Sigmoid colon (tissue), 7 donors: ENCODE data around the gene EARS2. TPM values are rescaled to one million over a fixed set of nuclear protein-coding genes. Genes with fewer than 3 reads are reported as not detected.

Source experiments
- DNase-seq: peaks from one replicate; pipeline ENCODE4 v3.0.0-alpha.2; 2019
- H3K27ac ChIP-seq, 4 donors: fragments of 200-600 bp; sonication (generic); one replicate each; pipeline ENCODE4 v1.5.1; 2016 to 2019; ENCODE audit warnings: mild to moderate bottlenecking in 1 of 4
- H3K27me3 ChIP-seq, 3 donors: fragments of 200-600 bp; sonication (generic); one replicate each; pipeline ENCODE4 v1.5.1; 2019; ENCODE audit warnings: mild to moderate bottlenecking in 1 of 3
- H3K36me3 ChIP-seq, 4 donors: fragments of 200-600 bp; sonication (generic); one replicate each; pipeline ENCODE4 v1.5.1; 2016 to 2019
- H3K4me1 ChIP-seq, 4 donors: fragments of 200-600 bp; sonication (generic); one replicate each; pipeline ENCODE4 v1.5.1; 2017 to 2019
- H3K4me3 ChIP-seq, 4 donors: fragments of 200-600 bp; sonication (generic); one replicate each; pipeline ENCODE4 v1.5.1; 2017 to 2019; ENCODE audit warnings: mild to moderate bottlenecking in 2 of 4, moderate library complexity in 1 of 4
- H3K9me3 ChIP-seq, 4 donors: fragments of 200-600 bp in 3 of 4; sonication (generic) in 3 of 4; one replicate each; pipeline versions ENCODE4 v1.5.1 to v1.6.1; 2013 to 2019
- CTCF ChIP-seq, 4 experiments: fragments of 450-650 bp in 3 of 4; fragments of 200-600 bp in 1 of 4; IDR thresholded peaks; one replicate each; pipeline ENCODE4 v1.5.1; 2016 to 2019; ENCODE audit warnings: antibody characterized with exemption in 4 of 4, mild to moderate bottlenecking in 3 of 4, moderate library complexity in 2 of 4
- EP300 ChIP-seq, 4 donors: sonication (generic); formaldehyde crosslinking; IDR thresholded peaks; one replicate each; pipeline ENCODE4 v1.6.1; 2017; ENCODE audit warnings: antibody characterized with exemption in 4 of 4
- POLR2A ChIP-seq, 2 donors: fragments of 450-650 bp; IDR thresholded peaks; one replicate each; pipeline ENCODE4 v1.6.1; 2016; ENCODE audit warnings: antibody characterized with exemption in 2 of 2, mild to moderate bottlenecking in 2 of 2, moderate library complexity in 2 of 2
- POLR2AphosphoS5 ChIP-seq, 4 donors: sonication (generic); formaldehyde crosslinking; IDR thresholded peaks; one replicate each; pipeline ENCODE4 v1.6.1; 2017; ENCODE audit warnings: antibody characterized with exemption in 4 of 4
- WGBS, 2 donors: extraction: QIAGEN DNeasy Blood & Tissue Kit; methylation state at CpG; one replicate each; pipeline ENCODE4 v1.1.7; 2013; 5-methylcytosine and 5-hydroxymethylcytosine counted together
- intact Hi-C: fragments of 100-400 bp; cut with DNase I; formaldehyde crosslinking; loops from one replicate; pipeline ENCODE4 v1.15.1; 2023
- polyA plus RNA-seq, 3 donors: library from polyadenylated mRNA; stranded (reverse); fragments of 200-250 nt; gene quantifications; one replicate each; pipeline ENCODE4 v1.2.3, GENCODE V29; 2013
- total RNA-seq, 4 donors: library from RNA; depleted of rRNA; stranded (reverse); fragments of >200 nt; gene quantifications; one replicate each; pipeline ENCODE4 v1.1.0, GENCODE V29; 2016
- donor health status: healthy with polysubstance abuse.
- donor health status: Bipolar disorder and iron deficiency.
- donor health status: healthy.

EARS2 gene
- total and polyA plus RNA-seq, 7 donors, result 6.6 to 19.4 (median 8.2) TPM

- TF ChIP-seq CTCF (IDR thresholded peaks at IDR 0.05) (no peak), EP300 (IDR thresholded peaks at IDR 0.05) (no peak), POLR2AphosphoS5 (IDR thresholded peaks at IDR 0.05) (no peak), POLR2A (IDR thresholded peaks at IDR 0.05) (no peak)
- H3K4me3 ChIP-seq, result no peak overlapping the region
- peaks cover 0 to 10% (median 0%) of the 10 kb centered on the region in 4 donors for H3K4me1 ChIP-seq
- peaks cover 6 to 90% (median 30%) of the 10 kb centered on the region in 4 donors for H3K36me3 ChIP-seq
- H3K9me3 ChIP-seq, result no peaks in the 10 kb centered on the region
- peak overlapping the region in 1 of 4 donors; percentile 25 for H3K27ac ChIP-seq
- DNase-seq, result peak; percentile 18
- 54 to 71% methylated on average over 5 of the region's 5 CpGs for WGBS, 2 donors
- H3K27me3 ChIP-seq, result no peaks in the 10 kb centered on the region
- intact Hi-C loops, result no loop called here
These were observed 21.1 kb upstream of the EARS2 start for GRCh38 chr16:23578101-23578830.

GRCh38 chr16:23577493-23577892 is 20.3 kb upstream of the EARS2 start:
- intact Hi-C loops, result no loop called here
- H3K27ac ChIP-seq, result peak overlapping the region in 2 of 4 donors; percentile 15 to 25
- peaks cover 0 to 10% (median 0%) of the 10 kb centered on the region in 4 donors for H3K4me1 ChIP-seq
- H3K36me3 ChIP-seq, result peaks cover 6 to 90% (median 35%) of the 10 kb centered on the region in 4 donors
- no peak overlapping the region for H3K4me3 ChIP-seq
- no peaks in the 10 kb centered on the region for H3K27me3 ChIP-seq
- no peak for TF ChIP-seq POLR2A (IDR thresholded peaks at IDR 0.05)
- TF ChIP-seq CTCF (IDR thresholded peaks at IDR 0.05), result no peak
- TF ChIP-seq EP300 (IDR thresholded peaks at IDR 0.05), result no peak
- no peak for TF ChIP-seq POLR2AphosphoS5 (IDR thresholded peaks at IDR 0.05)
- no peaks in the 10 kb centered on the region for H3K9me3 ChIP-seq
- 93 to 95% methylated on average over 2 of the region's 2 CpGs for WGBS, 2 donors
- no peak for DNase-seq

GRCh38 chr16:23575834-23576233 is 18.7 kb upstream of the EARS2 start:
- 93 to 94% methylated on average over 3 of the region's 3 CpGs for WGBS, 2 donors
- no peaks in the 10 kb centered on the region for H3K9me3 ChIP-seq
- no peaks in the 10 kb centered on the region for H3K27me3 ChIP-seq
- peaks cover 7 to 90% (median 37%) of the 10 kb centered on the region in 4 donors for H3K36me3 ChIP-seq
- no peak for TF ChIP-seq POLR2A (IDR thresholded peaks at IDR 0.05)
- no peak for TF ChIP-seq CTCF (IDR thresholded peaks at IDR 0.05)
- TF ChIP-seq POLR2AphosphoS5 (IDR thresholded peaks at IDR 0.05), result no peak
- TF ChIP-seq EP300 (IDR thresholded peaks at IDR 0.05), result no peak
- intact Hi-C loops, result no loop called here
- no peak overlapping the region for H3K4me3 ChIP-seq
- peaks cover 0 to 10% (median 0%) of the 10 kb centered on the region in 4 donors for H3K4me1 ChIP-seq
- no peak for DNase-seq
- H3K27ac ChIP-seq, result no peak overlapping the region

- no peak for DNase-seq
- TF ChIP-seq EP300 (IDR thresholded peaks at IDR 0.05) (no peak), POLR2A (IDR thresholded peaks at IDR 0.05) (no peak), POLR2AphosphoS5 (IDR thresholded peaks at IDR 0.05) (no peak), CTCF (IDR thresholded peaks at IDR 0.05) (no peak)
- H3K27ac ChIP-seq, result no peak overlapping the region
- intact Hi-C loops, result no loop called here
- no peaks in the 10 kb centered on the region for H3K27me3 ChIP-seq
- 81 to 84% methylated on average over 5 of the region's 5 CpGs for WGBS, 2 donors
- peaks cover 0 to 10% (median 0%) of the 10 kb centered on the region in 4 donors for H3K4me1 ChIP-seq
- no peak overlapping the region for H3K4me3 ChIP-seq
- H3K36me3 ChIP-seq, result peaks cover 7 to 90% (median 41%) of the 10 kb centered on the region in 4 donors
- no peaks in the 10 kb centered on the region for H3K9me3 ChIP-seq
These were observed 16.7 kb upstream of the EARS2 start for GRCh38 chr16:23573817-23574216.
